GM12874 (cell line): ENCODE results near the gene ESYT2.

Experiments
- CTCF ChIP-seq: IDR thresholded peaks from 2 replicates; pipeline ENCODE4 v1.5.1; 2011; ENCODE audit warnings: low read depth, mild to moderate bottlenecking, control low read depth, low read length, moderate library complexity; ENCODE audit not compliant: insufficient read depth

The ESYT2 gene

GRCh38 chr7:158811461-158811860, 17.8 kb downstream of the ESYT2 start:
- no peak for TF ChIP-seq CTCF

- TF ChIP-seq CTCF, result no peak
Measured at GRCh38 chr7:158810846-158811245, 18.5 kb downstream of the ESYT2 start.

- TF ChIP-seq CTCF, result no peak
Measured at GRCh38 chr7:158809596-158809995, 19.7 kb downstream of the ESYT2 start.

DNA sequence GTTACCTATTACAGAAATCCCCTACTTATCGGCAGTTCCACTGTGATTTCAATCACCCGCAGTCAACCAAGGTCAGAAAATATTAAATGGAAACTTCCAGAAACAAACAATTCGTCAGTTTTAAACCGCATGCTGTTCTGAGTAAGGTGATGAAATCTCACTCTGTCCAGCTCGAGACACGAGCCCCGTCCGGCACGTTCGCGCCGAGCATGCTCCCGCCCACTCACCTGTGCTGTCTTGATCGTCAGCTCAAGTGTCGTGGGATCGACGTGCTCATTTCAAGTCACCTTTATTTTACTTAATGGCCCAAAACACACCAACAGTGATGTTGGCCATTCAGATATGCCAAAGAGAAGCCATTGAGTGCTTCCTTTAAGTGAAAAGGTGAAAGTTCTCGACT, 21.2 kb downstream of the ESYT2 start:
- TF ChIP-seq CTCF, result no peak

DNA sequence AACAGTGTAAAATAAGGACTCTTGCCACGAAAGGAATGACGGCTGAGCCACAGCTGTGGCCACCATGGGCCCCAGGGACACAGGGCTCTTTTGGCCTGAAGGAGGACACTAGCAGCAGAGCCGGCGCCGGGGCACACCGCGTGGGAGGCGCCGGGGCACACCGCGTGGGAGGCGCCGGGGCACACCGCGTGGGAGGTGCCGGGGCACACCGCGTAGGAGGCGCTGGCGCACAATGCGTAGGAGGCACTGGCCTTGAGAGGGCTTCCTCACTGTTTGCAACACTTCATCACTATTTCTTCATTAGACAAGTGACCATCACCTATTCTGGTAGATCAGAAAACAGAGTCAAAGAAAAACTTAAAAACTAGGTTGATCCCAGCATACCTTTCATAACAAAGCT, 23.4 kb downstream of the ESYT2 start:
- no peak for TF ChIP-seq CTCF

- TF ChIP-seq CTCF, result no peak
Measured at GRCh38 chr7:158805414-158805813, 23.9 kb downstream of the ESYT2 start.

GRCh38 chr7:158804335-158804734, 25.0 kb downstream of the ESYT2 start:
- TF ChIP-seq CTCF, result no peak
